Endothelial cell of umbilical vein (primary cell): ENCODE measurements around the gene ELMO2. TPM values are rescaled to one million over a fixed set of nuclear protein-coding genes. Genes with fewer than 3 reads are reported as not detected.

ENCODE experiments used
- BruUV-seq: library from RNA; stranded (reverse); fragments of 400-500 nt; replicated peaks from 2 replicates; lab custom pipeline; 2021; lab: Mats Ljungman, UMichigan
- CTCF ChIA-PET: fragments of 300-600, 350-600 bp; sonication (Branson Sonifier 250); formaldehyde crosslinking; loops from one replicate; lab custom pipeline; 2021; ENCODE audit warnings: antibody characterized with exemption, inconsistent platforms; lab: Charles Lee
- POLR2A ChIA-PET: fragments of 300-600, 350-600 bp; sonication (Branson Sonifier 250); formaldehyde crosslinking; loops from one replicate; lab custom pipeline; 2021; ENCODE audit warnings: antibody characterized with exemption, inconsistent platforms; lab: Charles Lee
- DNase-seq: peaks from one replicate; pipeline ENCODE4 v3.0.0-alpha.2; 2011; ENCODE audit warnings: low read depth, low spot score
- FAIRE-seq: peaks from 2 replicates; lab custom pipeline; 2011; peaks lifted over from hg19 to GRCh38; lab: Jason Lieb, UNC
- H2AFZ ChIP-seq: 2 replicates; pipeline ENCODE4 v1.6.0; 2012; ENCODE audit warnings: low read depth, low read length, control low read depth, inconsistent platforms
- H3K27ac ChIP-seq: 2 replicates; pipeline ENCODE4 v1.5.1; 2011; ENCODE audit warnings: low read depth, mild to moderate bottlenecking, control low read depth, low read length, moderate library complexity; ENCODE audit not compliant: insufficient read depth
- H3K27me3 ChIP-seq, 2 experiments: 2 replicates each; pipeline versions ENCODE4 v1.6.0 to v1.6.1; 2011; ENCODE audit warnings: low read length in 2 of 2, mixed read lengths in 1 of 2; ENCODE audit not compliant: control insufficient read depth in 2 of 2, insufficient read depth in 2 of 2
- H3K36me3 ChIP-seq, 2 experiments: 2 replicates in 1 of 2; 3 replicates in 1 of 2; pipeline ENCODE4 v1.5.1; 2011; ENCODE audit warnings: low read length in 2 of 2, mild to moderate bottlenecking in 1 of 2, moderate library complexity in 1 of 2; ENCODE audit not compliant: control insufficient read depth in 2 of 2, insufficient read depth in 2 of 2; ENCODE audit errors: extremely low read depth in 1 of 2
- H3K4me1 ChIP-seq: 3 replicates; pipeline ENCODE4 v1.5.1; 2011; ENCODE audit warnings: mild to moderate bottlenecking, low read length; ENCODE audit not compliant: control insufficient read depth, insufficient read depth; ENCODE audit errors: extremely low read depth
- H3K4me2 ChIP-seq: 2 replicates; pipeline ENCODE4 v1.6.1; 2011; ENCODE audit warnings: low read length, control low read depth, mixed read lengths; ENCODE audit not compliant: insufficient read depth
- H3K4me3 ChIP-seq, 3 experiments: fragments of 200-600 bp in 1 of 3; sonication (generic), shearing (Covaris generic) in 1 of 3; replicated peaks in 1 of 3; 2 replicates each; pipeline ENCODE4 v1.5.1; 2011 to 2016; ENCODE audit warnings: control low read depth in 3 of 3, low read length in 3 of 3, mild to moderate bottlenecking in 2 of 3, inconsistent platforms in 1 of 3, low read depth in 1 of 3, moderate library complexity in 1 of 3; ENCODE audit not compliant: insufficient read depth in 1 of 3
- H3K79me2 ChIP-seq: 2 replicates; pipeline ENCODE4 v1.6.0; 2012; ENCODE audit warnings: low read length, inconsistent platforms; ENCODE audit not compliant: control insufficient read depth, insufficient read depth
- H3K9ac ChIP-seq: replicated peaks from 2 replicates; pipeline ENCODE3; 2011; ENCODE audit warnings: low read length, control low read depth; ENCODE audit not compliant: insufficient read depth; ENCODE audit errors: extremely low read depth
- H3K9me1 ChIP-seq: replicated peaks from 3 replicates; pipeline ENCODE4 v1.6.0; 2011; ENCODE audit warnings: mild to moderate bottlenecking, low read length; ENCODE audit not compliant: control insufficient read depth, insufficient read depth; ENCODE audit errors: extremely low read depth
- H3K9me3 ChIP-seq: replicated peaks from 2 replicates; pipeline ENCODE4 v1.5.1; 2012; ENCODE audit warnings: low read length, inconsistent platforms; ENCODE audit not compliant: control insufficient read depth, insufficient read depth
- H4K20me1 ChIP-seq: replicated peaks from 2 replicates; pipeline ENCODE3; 2011; ENCODE audit warnings: mild to moderate bottlenecking, low read length; ENCODE audit not compliant: control insufficient read depth, insufficient read depth; ENCODE audit errors: extremely low read depth
- CTCF ChIP-seq, 2 donors: IDR thresholded peaks; 1 replicate in 1 of 2; 2 replicates in 1 of 2; pipeline ENCODE4 v1.5.1; 2011; ENCODE audit warnings: low read length in 2 of 2, mild to moderate bottlenecking in 2 of 2, moderate library complexity in 2 of 2, control low read depth in 1 of 2, inconsistent platforms in 1 of 2, low read depth in 1 of 2; ENCODE audit not compliant: insufficient read depth in 1 of 2; ENCODE audit errors: extremely low read depth in 1 of 2
- EZH2 ChIP-seq: IDR thresholded peaks from 2 replicates; pipeline ENCODE4 v1.6.1; 2012; ENCODE audit warnings: borderline replicate concordance, low read depth, mild to moderate bottlenecking, moderate library complexity, low read length, inconsistent platforms; ENCODE audit not compliant: severe bottlenecking
- FOS ChIP-seq: IDR thresholded peaks from 2 replicates; pipeline ENCODE4 v1.6.1; 2011; ENCODE audit warnings: mild to moderate bottlenecking, low read length, moderate library complexity, borderline replicate concordance; ENCODE audit not compliant: insufficient read depth
- GATA2 ChIP-seq: IDR thresholded peaks from 2 replicates; pipeline ENCODE4 v1.7.0; 2011; ENCODE audit warnings: low read depth, mild to moderate bottlenecking, moderate library complexity, mixed read lengths, low read length; ENCODE audit not compliant: insufficient read length, insufficient read depth
- JUN ChIP-seq: IDR thresholded peaks from 2 replicates; pipeline ENCODE4 v1.6.1; 2011; ENCODE audit warnings: borderline replicate concordance, low read depth; ENCODE audit not compliant: insufficient read length, insufficient read depth
- MAX ChIP-seq: IDR thresholded peaks from 2 replicates; pipeline ENCODE4 v1.6.1; 2011; ENCODE audit not compliant: insufficient read depth, insufficient read length
- MYC ChIP-seq: IDR thresholded peaks from one replicate; pipeline ENCODE4 v1.6.1; 2011; ENCODE audit warnings: mild to moderate bottlenecking, low read depth, low read length
- POLR2A ChIP-seq: IDR thresholded peaks from 2 replicates; pipeline ENCODE4 v1.6.1; 2012; ENCODE audit warnings: low read depth, mild to moderate bottlenecking, control low read depth, low read length
- POLR2AphosphoS5 ChIP-seq: IDR thresholded peaks from 2 replicates; pipeline ENCODE4 v1.6.1; 2012; ENCODE audit warnings: low read depth, mild to moderate bottlenecking, control low read depth, low read length, moderate library complexity; ENCODE audit not compliant: insufficient read depth
- dilution Hi-C: fragments of 300-500 bp; cut with MboI; formaldehyde crosslinking; loops from one replicate; pipeline ENCODE4 v1.15.0; 2019; ENCODE audit warnings: low sequenced_read_pairs; ENCODE audit not compliant: extremely low pct_ligation_motif_present
- intact Hi-C: fragments of 100-400 bp; cut with micrococcal nuclease; formaldehyde crosslinking; loops from one replicate; pipeline ENCODE4 v1.10.0; 2022
- polyA plus RNA-seq, 4 experiments: library from polyadenylated mRNA; depleted of rRNA in 3 of 4; stranded (reverse) in 3 of 4; unstranded in 1 of 4; fragments of >200 nt; gene quantifications; 2 replicates each; pipeline versions ENCODE4 v1.2.1 to v1.2.3, GENCODE V29; 2011 to 2012; ENCODE audit warnings: missing spikeins in 1 of 4
- total RNA-seq: library from RNA; stranded (reverse); gene quantifications from 2 replicates; pipeline ENCODE4 v1.2.3, GENCODE V29; 2021

ELMO2 gene
- total and polyA plus RNA-seq, 2 donors (not counting 3 experiments of a cell fraction or from before 2014, with no cell fraction given), result 35.1 to 43.5 TPM

- TF ChIP-seq GATA2, result no peak
- TF ChIP-seq EZH2, result no peak
- TF ChIP-seq JUN, result no peak
- no peak for TF ChIP-seq CTCF (IDR thresholded peaks at IDR 0.05; ENCODE audit: extremely low read depth in 1 of 2, insufficient read depth in 1 of 2, low read depth in 1 of 2, low read length in 2 of 2)
- no peak for TF ChIP-seq FOS
- TF ChIP-seq MAX, result no peak
- TF ChIP-seq POLR2A, result no peak
- no peak for TF ChIP-seq POLR2AphosphoS5
- no peak for TF ChIP-seq MYC
Observed at GRCh38 chr20:46361381-46361780, 45.0 kb downstream of the ELMO2 start.

More at GRCh38 chr20:46361381-46361780, 45.0 kb downstream of the ELMO2 start:
- no peaks in the 10 kb centered on the region for H4K20me1 ChIP-seq
- H3K4me1 ChIP-seq, result peaks cover 8% of the 10 kb centered on the region
- ChIA-PET POLR2A (no interaction called here), CTCF (no interaction called here)
- no peak overlapping the region for H3K4me3 ChIP-seq
- intact Hi-C loops (loop anchor here (5.0 to 10.0 kb wide), 2 partner anchors 229 to 547 kb away; partner anchors contain the start of gene UBE2C), dilution Hi-C loops (no loop called here)
- DNase-seq (no peak), FAIRE-seq (no peak)
- H3K79me2 ChIP-seq, result peaks cover 23% of the 10 kb centered on the region
- H2AFZ ChIP-seq, result no peak overlapping the region
- no peak overlapping the region for H3K4me2 ChIP-seq
- no peaks in the 10 kb centered on the region for H3K27me3 ChIP-seq
- peaks cover 2 to 12% of the 10 kb centered on the region in 2 experiments for H3K36me3 ChIP-seq
- H3K9me3 ChIP-seq, result no peaks in the 10 kb centered on the region
- no peak overlapping the region for H3K9ac ChIP-seq
- no peaks in the 10 kb centered on the region for H3K9me1 ChIP-seq
- no peak overlapping the region for H3K27ac ChIP-seq
- no TSS peak for BruUV-seq
